Neural cell (in vitro differentiated cells): Measurements from ENCODE around the gene CCDC77. TPM values are rescaled to one million over a fixed set of nuclear protein-coding genes. Genes with fewer than 3 reads are reported as not detected.

Experiments
- H2AFZ ChIP-seq: fragments of 200-600, 300-800 bp; sonication (generic), shearing (Covaris generic); 2 replicates; pipeline ENCODE4 v1.6.0; 2014; ENCODE audit warnings: low read depth, mild to moderate bottlenecking, antibody characterized with exemption, low read length, moderate library complexity
- H3F3A ChIP-seq: fragments of 200-600 bp; shearing (Covaris generic); 2 replicates; pipeline ENCODE4 v1.6.1; 2016; ENCODE audit warnings: mild to moderate bottlenecking, moderate library complexity, mixed read lengths, antibody characterized with exemption, low read length; ENCODE audit not compliant: insufficient read depth, poor library complexity, severe bottlenecking
- H3K27ac ChIP-seq: fragments of 200-600, 300-800 bp; sonication (generic), shearing (Covaris generic); 2 replicates; pipeline ENCODE4 v1.5.1; 2014; ENCODE audit warnings: mild to moderate bottlenecking, low read length, moderate library complexity
- H3K27me3 ChIP-seq: fragments of 300-800, 200-600 bp; sonication (generic), shearing (Covaris generic); 2 replicates; pipeline ENCODE4 v1.6.0; 2014; ENCODE audit warnings: mild to moderate bottlenecking, low read depth, low read length, moderate library complexity; ENCODE audit not compliant: insufficient read depth
- H3K36me3 ChIP-seq: fragments of 300-800, 200-600 bp; sonication (generic), shearing (Covaris generic); 2 replicates; pipeline ENCODE4 v1.5.1; 2014; ENCODE audit warnings: mild to moderate bottlenecking, antibody characterized with exemption, low read length, moderate library complexity; ENCODE audit not compliant: insufficient read depth
- H3K4me2 ChIP-seq: fragments of 300-800, 200-600 bp; sonication (generic), shearing (Covaris generic); 2 replicates; pipeline ENCODE4 v1.6.0; 2014; ENCODE audit warnings: mild to moderate bottlenecking, low read length
- H3K4me3 ChIP-seq: fragments of 300-800, 200-600 bp; sonication (generic), shearing (Covaris generic); 2 replicates; pipeline ENCODE4 v1.5.1; 2014; ENCODE audit warnings: mild to moderate bottlenecking, low read length, moderate library complexity
- H3K79me2 ChIP-seq: fragments of 200-600 bp; shearing (Covaris generic); replicated peaks from 2 replicates; pipeline ENCODE4 v1.6.0; 2014; ENCODE audit warnings: mild to moderate bottlenecking, low read length, moderate library complexity; ENCODE audit not compliant: insufficient read depth
- H3K9ac ChIP-seq: fragments of 300-800, 200-600 bp; sonication (generic), shearing (Covaris generic); 2 replicates; pipeline ENCODE4 v1.6.1; 2016; ENCODE audit warnings: mild to moderate bottlenecking, low read length, mixed read lengths
- H3K9me2 ChIP-seq: fragments of 200-600 bp; shearing (Covaris generic); 2 replicates; pipeline ENCODE4 v1.6.1; 2016; ENCODE audit warnings: mild to moderate bottlenecking, low read length, mixed read lengths; ENCODE audit not compliant: insufficient read depth
- H3K9me3 ChIP-seq: fragments of 200-600, 300-800 bp; sonication (generic), shearing (Covaris generic); 2 replicates; pipeline ENCODE4 v1.6.1; 2016; ENCODE audit warnings: mild to moderate bottlenecking, mixed run types, low read length, moderate library complexity, mixed read lengths
- H4K20me1 ChIP-seq: fragments of 200-600 bp; shearing (Covaris generic); 2 replicates; pipeline ENCODE4 v1.6.1; 2016; ENCODE audit warnings: mild to moderate bottlenecking, mixed run types; ENCODE audit not compliant: insufficient read depth
- EP300 ChIP-seq: fragments of 450-650 bp; conservative IDR thresholded peaks from 2 replicates; pipeline ENCODE4 v1.6.1; 2014; ENCODE audit warnings: antibody characterized with exemption, mild to moderate bottlenecking, moderate library complexity; ENCODE audit not compliant: poor library complexity, severe bottlenecking
- EZH2 ChIP-seq: fragments of 200-600, 300-800 bp; shearing (Covaris generic), sonication (generic); IDR thresholded peaks from 2 replicates; pipeline ENCODE4 v1.6.1; 2014; ENCODE audit warnings: antibody characterized with exemption, low read length, borderline replicate concordance, mild to moderate bottlenecking; ENCODE audit not compliant: insufficient read depth, poor library complexity, severe bottlenecking
- MXI1 ChIP-seq: fragments of 450-650 bp; conservative IDR thresholded peaks from 2 replicates; pipeline ENCODE4 v1.6.1; 2014; ENCODE audit warnings: antibody characterized with exemption, mild to moderate bottlenecking; ENCODE audit not compliant: poor library complexity, severe bottlenecking
- POLR2AphosphoS5 ChIP-seq: IDR thresholded peaks from 2 replicates; pipeline ENCODE4 v1.6.1; 2012
- RAD21 ChIP-seq: fragments of 450-650 bp; conservative IDR thresholded peaks from 2 replicates; pipeline ENCODE4 v1.6.1; 2014; ENCODE audit warnings: antibody characterized with exemption, mild to moderate bottlenecking, moderate library complexity
- SMC3 ChIP-seq: fragments of 450-650 bp; conservative IDR thresholded peaks from 2 replicates; pipeline ENCODE4 v1.6.1; 2014; ENCODE audit warnings: antibody characterized with exemption, mild to moderate bottlenecking, moderate library complexity; ENCODE audit not compliant: poor library complexity
- TAF1 ChIP-seq: IDR thresholded peaks from 2 replicates; pipeline ENCODE4 v1.6.1; 2012; ENCODE audit warnings: low read depth
- polyA plus RNA-seq: library from polyadenylated mRNA; depleted of rRNA; stranded (reverse); fragments of >200 nt; gene quantifications from 2 replicates; pipeline ENCODE4 v1.2.3, GENCODE V29; 2014
- TF ChIP-seq, protein P1 (sequence below): fragments of 450-650 bp; IDR thresholded peaks from 2 replicates; pipeline ENCODE4 v1.5.1; 2014; ENCODE audit warnings: antibody characterized with exemption, mild to moderate bottlenecking, moderate library complexity; ENCODE audit not compliant: poor library complexity, severe bottlenecking
- TF ChIP-seq, protein P2 (sequence below): IDR thresholded peaks from 2 replicates; pipeline ENCODE4 v1.6.1; 2012; ENCODE audit warnings: borderline replicate concordance

The CCDC77 gene
- polyA plus RNA-seq, 1 donor from 2014 or later, result 42.9 TPM

- Histone ChIP-seq H3K9me3 (no peaks in the 10 kb centered on the region), H2AFZ (no peak overlapping the region), H3K9me2 (no peaks in the 10 kb centered on the region), H3K27ac (no peak overlapping the region), H4K20me1 (no peaks in the 10 kb centered on the region), H3F3A (no peaks in the 10 kb centered on the region), H3K27me3 (no peaks in the 10 kb centered on the region), H3K79me2 (no peaks in the 10 kb centered on the region), H3K9ac (no peak overlapping the region), H3K36me3 (no peaks in the 10 kb centered on the region), H3K4me2 (no peak overlapping the region), H3K4me3 (no peak overlapping the region)
- TF ChIP-seq TAF1 (no peak), POLR2AphosphoS5 (no peak), RAD21 (no peak), EZH2 (no peak), SMC3 (no peak), MXI1 (no peak), EP300 (no peak)
- TF ChIP-seq, protein P1, sequence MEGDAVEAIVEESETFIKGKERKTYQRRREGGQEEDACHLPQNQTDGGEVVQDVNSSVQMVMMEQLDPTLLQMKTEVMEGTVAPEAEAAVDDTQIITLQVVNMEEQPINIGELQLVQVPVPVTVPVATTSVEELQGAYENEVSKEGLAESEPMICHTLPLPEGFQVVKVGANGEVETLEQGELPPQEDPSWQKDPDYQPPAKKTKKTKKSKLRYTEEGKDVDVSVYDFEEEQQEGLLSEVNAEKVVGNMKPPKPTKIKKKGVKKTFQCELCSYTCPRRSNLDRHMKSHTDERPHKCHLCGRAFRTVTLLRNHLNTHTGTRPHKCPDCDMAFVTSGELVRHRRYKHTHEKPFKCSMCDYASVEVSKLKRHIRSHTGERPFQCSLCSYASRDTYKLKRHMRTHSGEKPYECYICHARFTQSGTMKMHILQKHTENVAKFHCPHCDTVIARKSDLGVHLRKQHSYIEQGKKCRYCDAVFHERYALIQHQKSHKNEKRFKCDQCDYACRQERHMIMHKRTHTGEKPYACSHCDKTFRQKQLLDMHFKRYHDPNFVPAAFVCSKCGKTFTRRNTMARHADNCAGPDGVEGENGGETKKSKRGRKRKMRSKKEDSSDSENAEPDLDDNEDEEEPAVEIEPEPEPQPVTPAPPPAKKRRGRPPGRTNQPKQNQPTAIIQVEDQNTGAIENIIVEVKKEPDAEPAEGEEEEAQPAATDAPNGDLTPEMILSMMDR, result no peak
- TF ChIP-seq, protein P2, sequence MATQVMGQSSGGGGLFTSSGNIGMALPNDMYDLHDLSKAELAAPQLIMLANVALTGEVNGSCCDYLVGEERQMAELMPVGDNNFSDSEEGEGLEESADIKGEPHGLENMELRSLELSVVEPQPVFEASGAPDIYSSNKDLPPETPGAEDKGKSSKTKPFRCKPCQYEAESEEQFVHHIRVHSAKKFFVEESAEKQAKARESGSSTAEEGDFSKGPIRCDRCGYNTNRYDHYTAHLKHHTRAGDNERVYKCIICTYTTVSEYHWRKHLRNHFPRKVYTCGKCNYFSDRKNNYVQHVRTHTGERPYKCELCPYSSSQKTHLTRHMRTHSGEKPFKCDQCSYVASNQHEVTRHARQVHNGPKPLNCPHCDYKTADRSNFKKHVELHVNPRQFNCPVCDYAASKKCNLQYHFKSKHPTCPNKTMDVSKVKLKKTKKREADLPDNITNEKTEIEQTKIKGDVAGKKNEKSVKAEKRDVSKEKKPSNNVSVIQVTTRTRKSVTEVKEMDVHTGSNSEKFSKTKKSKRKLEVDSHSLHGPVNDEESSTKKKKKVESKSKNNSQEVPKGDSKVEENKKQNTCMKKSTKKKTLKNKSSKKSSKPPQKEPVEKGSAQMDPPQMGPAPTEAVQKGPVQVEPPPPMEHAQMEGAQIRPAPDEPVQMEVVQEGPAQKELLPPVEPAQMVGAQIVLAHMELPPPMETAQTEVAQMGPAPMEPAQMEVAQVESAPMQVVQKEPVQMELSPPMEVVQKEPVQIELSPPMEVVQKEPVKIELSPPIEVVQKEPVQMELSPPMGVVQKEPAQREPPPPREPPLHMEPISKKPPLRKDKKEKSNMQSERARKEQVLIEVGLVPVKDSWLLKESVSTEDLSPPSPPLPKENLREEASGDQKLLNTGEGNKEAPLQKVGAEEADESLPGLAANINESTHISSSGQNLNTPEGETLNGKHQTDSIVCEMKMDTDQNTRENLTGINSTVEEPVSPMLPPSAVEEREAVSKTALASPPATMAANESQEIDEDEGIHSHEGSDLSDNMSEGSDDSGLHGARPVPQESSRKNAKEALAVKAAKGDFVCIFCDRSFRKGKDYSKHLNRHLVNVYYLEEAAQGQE, result no peak
Measured at GRCh38 chr12:447141-447540, 45.7 kb downstream of the CCDC77 start.

DNA sequence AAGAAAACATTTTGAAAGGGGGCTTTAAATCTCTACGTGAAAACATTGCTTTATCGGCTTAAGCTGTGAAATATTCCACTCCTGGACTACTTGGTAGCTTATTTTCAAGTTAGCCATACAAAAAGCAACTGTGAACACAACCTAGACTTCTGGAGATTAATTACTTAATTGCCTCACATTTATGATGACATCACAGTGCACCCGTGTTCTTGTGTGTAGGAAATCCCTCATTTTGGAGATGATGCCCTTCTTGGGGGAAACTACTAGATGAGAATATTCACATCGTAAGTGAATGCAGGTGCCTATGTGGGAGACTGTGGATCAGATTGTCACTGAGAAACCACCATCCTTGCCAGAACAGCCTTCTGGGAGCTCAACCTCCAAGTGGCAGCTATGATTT is 47.8 kb downstream of the CCDC77 start:
- Histone ChIP-seq H3F3A (no peaks in the 10 kb centered on the region), H3K27me3 (no peaks in the 10 kb centered on the region), H4K20me1 (no peaks in the 10 kb centered on the region), H3K9ac (no peak overlapping the region), H3K27ac (no peak overlapping the region), H3K4me3 (no peak overlapping the region), H3K4me2 (no peak overlapping the region), H3K9me3 (no peaks in the 10 kb centered on the region), H3K79me2 (no peaks in the 10 kb centered on the region), H3K9me2 (no peaks in the 10 kb centered on the region), H3K36me3 (no peaks in the 10 kb centered on the region), H2AFZ (no peak overlapping the region)
- no peak for TF ChIP-seq SMC3
- TF ChIP-seq, protein P1, result no peak
- TF ChIP-seq MXI1, result no peak
- no peak for TF ChIP-seq EP300
- TF ChIP-seq, protein P2, result no peak
- TF ChIP-seq TAF1, result no peak
- TF ChIP-seq EZH2, result no peak
- no peak for TF ChIP-seq RAD21
- no peak for TF ChIP-seq POLR2AphosphoS5
